Pulmonary artery endothelial cell (primary cell): ENCODE measurements around the gene VPS35. TPM values are rescaled to one million over a fixed set of nuclear protein-coding genes. Genes with fewer than 3 reads are reported as not detected.

Experiments used
- DNase-seq: peaks from one replicate; pipeline ENCODE4 v3.0.0-alpha.2; 2011; ENCODE audit warnings: low read depth, low spot score
- total RNA-seq: library from RNA; depleted of rRNA; stranded (reverse); fragments of >200 nt; gene quantifications from 2 replicates; pipeline ENCODE4 v1.2.3, GENCODE V29; 2014

Gene VPS35
- total RNA-seq = 72.3 and 124 TPM in 2 replicates

- DNase-seq = peak; percentile 97
Observed at GRCh38 chr16:46688654-46689364, at the start of gene VPS35. Gene VPS35, minus strand, starts transcription at chr16:46689178. Its CDS starts 45 bp downstream, at chr16:46689133.

- no peak for DNase-seq
Observed at GRCh38 chr16:46737621-46738214, 48.7 kb upstream of the VPS35 start.

GRCh38 chr16:46736695-46737094 is 47.7 kb upstream of the VPS35 start:
- no peak for DNase-seq

- no peak for DNase-seq
Observed at GRCh38 chr16:46733319-46733830, 44.4 kb upstream of the VPS35 start.

- DNase-seq = no peak
Observed at GRCh38 chr16:46732561-46732960, 43.6 kb upstream of the VPS35 start.

- no peak for DNase-seq
Observed at GRCh38 chr16:46731691-46732555, 42.9 kb upstream of the VPS35 start.

GRCh38 chr16:46730801-46731690 is 42.1 kb upstream of the VPS35 start:
- DNase-seq = no peak

- no peak for DNase-seq
Observed at GRCh38 chr16:46730126-46730525, 41.1 kb upstream of the VPS35 start.

GRCh38 chr16:46729326-46729995 is 40.5 kb upstream of the VPS35 start:
- no peak for DNase-seq

GRCh38 chr16:46728806-46729205 is 39.8 kb upstream of the VPS35 start:
- DNase-seq = no peak

- DNase-seq = no peak
Observed at GRCh38 chr16:46727630-46728029, 38.7 kb upstream of the VPS35 start.

- DNase-seq = no peak
Observed at GRCh38 chr16:46727184-46727583, 38.2 kb upstream of the VPS35 start.

- DNase-seq = no peak
Observed at GRCh38 chr16:46721885-46722284, 32.9 kb upstream of the VPS35 start.

GRCh38 chr16:46720619-46721018 is 31.6 kb upstream of the VPS35 start:
- no peak for DNase-seq

GRCh38 chr16:46719528-46719927 is 30.6 kb upstream of the VPS35 start:
- DNase-seq = no peak

GRCh38 chr16:46718214-46718613 is 29.2 kb upstream of the VPS35 start:
- no peak for DNase-seq

- DNase-seq = no peak
Observed at GRCh38 chr16:46717692-46718091, 28.7 kb upstream of the VPS35 start.

GRCh38 chr16:46715769-46716305 is 26.9 kb upstream of the VPS35 start:
- DNase-seq = no peak

- DNase-seq = no peak
Observed at GRCh38 chr16:46714797-46715591, 26.0 kb upstream of the VPS35 start.
